HFFc6 (cell line): Measurements from ENCODE around the gene CMTM2. TPM values are rescaled to one million over a fixed set of nuclear protein-coding genes. Genes with fewer than 3 reads are reported as not detected.

Experiments
- DNase-seq: peaks from one replicate; pipeline ENCODE4 v3.0.0-alpha.2; 2018
- H3K27ac Mint-ChIP-seq: 2 replicates; pipeline ENCODE4 v1.8.0; 2020; ENCODE audit warnings: mild to moderate bottlenecking, mixed read lengths
- H3K27me3 Mint-ChIP-seq: 2 replicates; pipeline ENCODE4 v1.8.0; 2021; ENCODE audit warnings: mild to moderate bottlenecking, moderate library complexity, mixed read lengths; ENCODE audit not compliant: insufficient read depth
- H3K36me3 Mint-ChIP-seq: 2 replicates; pipeline ENCODE4 v1.8.0; 2021; ENCODE audit warnings: low read depth, mixed read lengths
- H3K4me1 Mint-ChIP-seq: 2 replicates; pipeline ENCODE4 v1.8.0; 2020; ENCODE audit warnings: low read depth, mixed read lengths
- H3K4me3 Mint-ChIP-seq: 2 replicates; pipeline ENCODE4 v1.8.0; 2020; ENCODE audit warnings: mild to moderate bottlenecking, moderate library complexity, mixed read lengths
- H3K9me3 Mint-ChIP-seq: 2 replicates; pipeline ENCODE4 v1.8.0; 2020; ENCODE audit warnings: mild to moderate bottlenecking, mixed read lengths
- total RNA-seq, 6 experiments: library from RNA; stranded (reverse); fragmentation: NEBNext Ultra II Directional; extraction: Animal tissue kit (Norgen Biotek cat#: 25700); gene quantifications; 2 replicates in 1 of 6; 3 replicates in 5 of 6; pipeline ENCODE4 v1.2.3, GENCODE V29; 2021
- TF ChIP-seq, protein P1 (sequence below): fragments of 200-600 bp; sonication (generic); IDR thresholded peaks from 2 replicates; pipeline ENCODE4 v1.5.0; 2021; ENCODE audit warnings: antibody characterized with exemption, mild to moderate bottlenecking

Gene CMTM2
- total RNA-seq, 6 experiments from 2014 or later = not detected

GRCh38 chr16:66612422-66612821 is 33.2 kb downstream of the CMTM2 start:
- H3K4me3 Mint-ChIP-seq = no peak overlapping the region
- DNase-seq = no peak
- no peak overlapping the region for H3K27ac Mint-ChIP-seq
- TF ChIP-seq, protein P1, sequence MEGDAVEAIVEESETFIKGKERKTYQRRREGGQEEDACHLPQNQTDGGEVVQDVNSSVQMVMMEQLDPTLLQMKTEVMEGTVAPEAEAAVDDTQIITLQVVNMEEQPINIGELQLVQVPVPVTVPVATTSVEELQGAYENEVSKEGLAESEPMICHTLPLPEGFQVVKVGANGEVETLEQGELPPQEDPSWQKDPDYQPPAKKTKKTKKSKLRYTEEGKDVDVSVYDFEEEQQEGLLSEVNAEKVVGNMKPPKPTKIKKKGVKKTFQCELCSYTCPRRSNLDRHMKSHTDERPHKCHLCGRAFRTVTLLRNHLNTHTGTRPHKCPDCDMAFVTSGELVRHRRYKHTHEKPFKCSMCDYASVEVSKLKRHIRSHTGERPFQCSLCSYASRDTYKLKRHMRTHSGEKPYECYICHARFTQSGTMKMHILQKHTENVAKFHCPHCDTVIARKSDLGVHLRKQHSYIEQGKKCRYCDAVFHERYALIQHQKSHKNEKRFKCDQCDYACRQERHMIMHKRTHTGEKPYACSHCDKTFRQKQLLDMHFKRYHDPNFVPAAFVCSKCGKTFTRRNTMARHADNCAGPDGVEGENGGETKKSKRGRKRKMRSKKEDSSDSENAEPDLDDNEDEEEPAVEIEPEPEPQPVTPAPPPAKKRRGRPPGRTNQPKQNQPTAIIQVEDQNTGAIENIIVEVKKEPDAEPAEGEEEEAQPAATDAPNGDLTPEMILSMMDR = no peak
- H3K4me1 Mint-ChIP-seq = peaks cover 22% of the 10 kb centered on the region
- no peaks in the 10 kb centered on the region; the same call in 1 of the 2 replicates for H3K27me3 Mint-ChIP-seq
- H3K9me3 Mint-ChIP-seq = no peaks in the 10 kb centered on the region
- peaks cover 13% of the 10 kb centered on the region; the same call in 1 of the 2 replicates for H3K36me3 Mint-ChIP-seq

- H3K27ac Mint-ChIP-seq = no peak overlapping the region
- no peak for DNase-seq
- H3K4me3 Mint-ChIP-seq = no peak overlapping the region
- peaks cover 29% of the 10 kb centered on the region for H3K4me1 Mint-ChIP-seq
- TF ChIP-seq, protein P1 = no peak
- H3K9me3 Mint-ChIP-seq = no peaks in the 10 kb centered on the region
- H3K27me3 Mint-ChIP-seq = no peaks in the 10 kb centered on the region; the same call in 1 of the 2 replicates
- H3K36me3 Mint-ChIP-seq = peaks cover 13% of the 10 kb centered on the region; the same call in 1 of the 2 replicates
These were observed 35.0 kb downstream of the CMTM2 start for GRCh38 chr16:66614161-66614802.

GRCh38 chr16:66616169-66616568 is 36.9 kb downstream of the CMTM2 start:
- Mint-ChIP-seq H3K9me3 (no peaks in the 10 kb centered on the region), H3K4me3 (no peak overlapping the region), H3K4me1 (peaks cover 47% of the 10 kb centered on the region), H3K36me3 (peaks cover 13% of the 10 kb centered on the region; the same call in 1 of the 2 replicates), H3K27me3 (no peaks in the 10 kb centered on the region; the same call in 1 of the 2 replicates), H3K27ac (no peak overlapping the region)
- TF ChIP-seq, protein P1 = no peak
- DNase-seq = no peak

- no peak for DNase-seq
These were observed 37.3 kb downstream of the CMTM2 start for GRCh38 chr16:66616592-66616991.

GRCh38 chr16:66617010-66617434 is 37.8 kb downstream of the CMTM2 start:
- Mint-ChIP-seq H3K27me3 (peaks cover 1% of the 10 kb centered on the region), H3K27ac (no peak overlapping the region), H3K4me1 (peaks cover 53% of the 10 kb centered on the region), H3K36me3 (peaks cover 13% of the 10 kb centered on the region; the same call in 1 of the 2 replicates), H3K4me3 (no peak overlapping the region), H3K9me3 (no peaks in the 10 kb centered on the region)
- DNase-seq = no peak
- TF ChIP-seq, protein P1 = no peak

More at GRCh38 chr16:66616592-66616991, 37.3 kb downstream of the CMTM2 start:
- TF ChIP-seq, protein P1 = no peak
- H3K27ac Mint-ChIP-seq = no peak overlapping the region
- no peaks in the 10 kb centered on the region; the same call in none of the 2 replicates for H3K27me3 Mint-ChIP-seq
- peaks cover 51% of the 10 kb centered on the region for H3K4me1 Mint-ChIP-seq
- peaks cover 13% of the 10 kb centered on the region; the same call in 1 of the 2 replicates for H3K36me3 Mint-ChIP-seq
- no peaks in the 10 kb centered on the region for H3K9me3 Mint-ChIP-seq
- H3K4me3 Mint-ChIP-seq = no peak overlapping the region
